HG02571 (cell line): ENCODE measurements around the gene OXT.
"Not testable (repeated sequence)": the region's sequence is repeated elsewhere in the genome, so short reads cannot be mapped to it uniquely, and the experiment has no call there.

ENCODE experiments used
- ATAC-seq: cut with Tn5 transposase; IDR thresholded peaks from one replicate; pipeline ENCODE4 v1.9.1; 2021; ENCODE audit warnings: mild to moderate bottlenecking, moderate library complexity; ENCODE audit not compliant: unreplicated experiment

Gene OXT

GRCh38 chr20:3071610-3072529 is at the start of gene OXT:
Gene OXT (plus strand): TSS chr20:3071620. CDS start chr20:3071656, 36 bp downstream.
- ATAC-seq = no peak

GRCh38 chr20:3021777-3022176 is 49.6 kb upstream of the OXT start:
- ATAC-seq = no peak

GRCh38 chr20:3022559-3023490 is 48.6 kb upstream of the OXT start:
- ATAC-seq = not testable (repeated sequence)

- ATAC-seq = no peak
Observed at GRCh38 chr20:3027987-3028386, 43.4 kb upstream of the OXT start.

- no peak for ATAC-seq
Observed at GRCh38 chr20:3031524-3032147, 39.8 kb upstream of the OXT start.

GRCh38 chr20:3032624-3033023 is 38.8 kb upstream of the OXT start:
- ATAC-seq = no peak

GRCh38 chr20:3037654-3038053 is 33.8 kb upstream of the OXT start:
- no peak for ATAC-seq

GRCh38 chr20:3038454-3038853 is 33.0 kb upstream of the OXT start:
- no peak for ATAC-seq

GRCh38 chr20:3039426-3039825 is 32.0 kb upstream of the OXT start:
- ATAC-seq = no peak

GRCh38 chr20:3040086-3040485 is 31.3 kb upstream of the OXT start:
- ATAC-seq = no peak

- no peak for ATAC-seq
Observed at GRCh38 chr20:3041854-3042409, 29.5 kb upstream of the OXT start.

- ATAC-seq = no peak
Observed at GRCh38 chr20:3042625-3043024, 28.8 kb upstream of the OXT start.

- ATAC-seq = no peak
Observed at GRCh38 chr20:3043322-3043721, 28.1 kb upstream of the OXT start, which contains the start of gene GNRH2. Gene GNRH2 (plus strand): TSS chr20:3043622. CDS start chr20:3044415, 793 bp downstream.

GRCh38 chr20:3044336-3044965 is 27.0 kb upstream of the OXT start:
- ATAC-seq = no peak

GRCh38 chr20:3045042-3045815 is 26.2 kb upstream of the OXT start:
- ATAC-seq = peak; percentile 47

GRCh38 chr20:3045816-3046676 is 25.4 kb upstream of the OXT start, which contains the start of gene MRPS26:
Gene MRPS26 (plus strand): TSS chr20:3046052. CDS start chr20:3046069, 17 bp downstream.
- ATAC-seq = peak; percentile 82

- ATAC-seq = no peak
Observed at GRCh38 chr20:3046677-3047462, 24.6 kb upstream of the OXT start.
